NCI-H345 (cell line): ENCODE data around the gene RND1.
A peak's percentile ranks its signal among the peaks of the same experiment; 100 is the strongest.

ENCODE experiments used
- DNase-seq: peaks from one replicate; lab custom pipeline; 2025; lab: John Stamatoyannopoulos, UW

The RND1 gene

DNA sequence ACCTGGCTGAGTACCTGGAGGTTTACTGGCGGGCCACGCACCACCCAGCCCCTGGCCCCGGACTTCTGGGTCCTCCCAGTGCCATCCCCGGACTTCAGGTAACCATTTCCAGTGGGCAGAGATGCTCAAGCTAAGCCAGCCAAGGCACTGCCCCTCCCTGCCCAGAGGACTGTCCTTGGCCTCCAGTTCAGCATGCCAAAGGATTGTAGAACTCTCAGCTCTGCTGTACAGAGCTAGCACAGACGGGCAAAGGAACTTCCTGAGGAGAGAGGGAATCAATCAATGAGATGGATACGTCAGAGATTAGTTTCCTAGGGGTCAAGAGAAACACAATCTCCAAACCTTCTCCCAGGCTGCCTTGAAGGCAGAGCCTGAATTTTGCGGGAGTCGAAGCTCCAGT lies 38.6 kb downstream of the RND1 start:
- DNase-seq = no peak

DNA sequence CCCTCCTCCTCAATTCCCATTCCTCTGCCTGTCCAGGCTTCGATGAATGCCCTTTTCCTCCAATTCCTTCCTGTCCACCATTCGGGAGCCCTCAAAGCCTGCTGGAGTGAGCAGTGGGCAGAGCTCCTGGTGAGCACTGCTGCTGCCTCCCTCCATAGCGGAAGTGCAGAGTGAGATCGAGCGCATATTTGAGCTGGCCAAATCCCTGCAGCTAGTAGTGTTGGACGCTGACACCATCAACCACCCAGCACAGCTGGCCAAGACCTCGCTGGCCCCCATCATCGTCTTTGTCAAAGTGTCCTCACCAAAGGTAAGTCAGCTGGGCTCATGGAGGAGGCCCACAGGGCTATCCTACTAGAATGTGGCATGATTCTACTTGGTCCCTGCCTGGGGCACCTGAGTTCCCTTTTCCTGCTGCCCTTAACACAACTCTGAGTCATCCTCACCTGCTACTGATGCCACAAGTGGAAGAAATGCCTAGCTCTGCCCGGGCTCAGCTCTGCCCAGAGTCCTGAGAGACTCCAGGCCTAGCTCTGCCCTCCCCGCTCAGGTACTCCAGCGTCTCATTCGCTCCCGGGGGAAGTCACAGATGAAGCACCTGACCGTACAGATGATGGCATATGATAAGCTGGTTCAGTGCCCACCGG lies 39.3 kb downstream of the RND1 start:
- no peak for DNase-seq

DNA sequence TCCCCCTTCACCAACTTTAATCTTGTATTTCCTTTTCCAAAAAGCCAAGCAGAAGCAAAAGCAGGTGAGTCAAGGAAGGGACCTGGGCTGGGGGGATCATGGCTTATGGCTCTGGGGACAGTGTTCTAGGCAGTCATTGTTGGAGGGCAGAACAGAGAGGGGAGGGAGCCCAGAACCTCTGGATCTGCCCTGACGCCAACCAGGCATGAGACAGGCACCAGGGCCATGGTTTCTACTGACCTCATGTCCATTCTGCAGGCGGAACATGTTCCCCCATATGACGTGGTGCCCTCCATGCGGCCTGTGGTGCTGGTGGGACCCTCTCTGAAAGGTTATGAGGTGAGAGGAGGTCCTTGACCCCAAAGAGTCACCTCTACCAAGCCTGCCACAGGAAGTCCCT lies 40.8 kb downstream of the RND1 start:
- DNase-seq = no peak

DNA sequence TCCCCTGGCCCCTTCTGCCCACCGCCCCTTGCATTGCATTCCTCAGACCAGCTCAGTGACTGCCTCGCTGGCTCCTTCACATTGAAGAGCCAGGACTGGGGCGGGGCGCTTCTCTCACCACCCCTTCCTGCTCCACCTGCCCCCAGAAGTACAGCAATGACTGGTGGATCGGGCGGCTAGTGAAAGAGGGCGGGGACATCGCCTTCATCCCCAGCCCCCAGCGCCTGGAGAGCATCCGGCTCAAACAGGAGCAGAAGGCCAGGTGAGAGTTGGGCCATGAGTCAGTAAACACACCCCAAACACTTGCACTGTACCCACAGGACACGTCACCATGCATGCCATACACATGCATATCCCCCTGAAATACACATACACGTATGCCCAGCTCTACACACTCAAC lies 41.6 kb downstream of the RND1 start:
- DNase-seq = no peak

DNA sequence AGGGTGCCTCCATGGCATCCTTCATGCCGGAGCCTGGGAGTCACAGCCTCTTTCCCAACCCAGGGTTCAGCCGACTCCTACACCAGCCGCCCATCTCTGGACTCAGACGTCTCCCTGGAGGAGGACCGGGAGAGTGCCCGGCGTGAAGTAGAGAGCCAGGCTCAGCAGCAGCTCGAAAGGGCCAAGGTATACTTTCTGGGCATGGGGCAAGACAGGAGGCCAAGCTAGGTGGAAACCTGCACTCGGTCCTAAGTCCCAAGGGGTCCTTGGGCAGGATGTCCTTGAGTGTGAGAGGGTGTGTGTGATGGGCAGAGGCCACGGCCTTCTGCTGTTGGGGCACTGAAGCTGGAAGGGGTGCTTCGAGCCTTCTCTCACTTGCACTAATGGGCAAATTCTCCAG lies 42.4 kb downstream of the RND1 start:
- DNase-seq = no peak

DNA sequence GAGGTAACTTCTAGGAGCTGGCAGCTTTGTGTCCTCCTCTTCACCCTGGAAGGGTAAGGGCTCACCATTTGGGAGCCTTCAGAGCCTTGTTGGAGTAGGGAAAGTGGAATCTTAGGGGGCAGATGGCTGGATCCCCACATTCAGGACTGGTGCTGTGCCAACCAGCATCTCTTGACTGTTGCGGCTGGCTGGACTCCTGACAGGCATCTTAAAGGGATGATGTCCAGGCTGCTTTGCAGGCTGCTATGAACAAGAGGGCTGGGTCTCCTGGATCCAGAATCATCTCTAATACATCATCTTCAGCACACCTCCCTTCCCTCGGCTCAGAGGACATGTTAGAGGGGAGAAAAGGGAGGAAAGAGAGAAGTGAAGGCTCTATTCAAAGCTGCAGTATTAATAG lies 43.0 kb downstream of the RND1 start:
- no peak for DNase-seq

DNA sequence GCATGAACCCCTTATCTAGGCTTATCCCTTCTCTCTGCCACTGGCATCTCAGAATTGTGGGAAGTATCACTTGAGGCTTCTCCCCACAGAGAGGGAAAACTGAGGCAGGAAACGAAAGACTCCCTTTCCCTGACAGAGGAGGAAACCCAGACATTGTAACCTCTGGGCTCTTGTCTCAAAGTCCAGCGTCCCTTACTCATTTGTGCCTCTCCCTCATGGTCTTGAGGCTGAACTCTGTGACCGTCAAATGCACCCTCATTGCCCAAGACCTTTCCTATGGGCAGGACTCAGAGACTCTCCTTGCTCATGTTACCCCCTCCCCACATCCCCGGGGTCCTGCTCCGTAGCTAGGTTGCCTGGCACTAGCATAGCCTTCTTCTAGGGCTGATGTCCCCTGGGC lies 43.5 kb downstream of the RND1 start:
- no peak for DNase-seq

DNA sequence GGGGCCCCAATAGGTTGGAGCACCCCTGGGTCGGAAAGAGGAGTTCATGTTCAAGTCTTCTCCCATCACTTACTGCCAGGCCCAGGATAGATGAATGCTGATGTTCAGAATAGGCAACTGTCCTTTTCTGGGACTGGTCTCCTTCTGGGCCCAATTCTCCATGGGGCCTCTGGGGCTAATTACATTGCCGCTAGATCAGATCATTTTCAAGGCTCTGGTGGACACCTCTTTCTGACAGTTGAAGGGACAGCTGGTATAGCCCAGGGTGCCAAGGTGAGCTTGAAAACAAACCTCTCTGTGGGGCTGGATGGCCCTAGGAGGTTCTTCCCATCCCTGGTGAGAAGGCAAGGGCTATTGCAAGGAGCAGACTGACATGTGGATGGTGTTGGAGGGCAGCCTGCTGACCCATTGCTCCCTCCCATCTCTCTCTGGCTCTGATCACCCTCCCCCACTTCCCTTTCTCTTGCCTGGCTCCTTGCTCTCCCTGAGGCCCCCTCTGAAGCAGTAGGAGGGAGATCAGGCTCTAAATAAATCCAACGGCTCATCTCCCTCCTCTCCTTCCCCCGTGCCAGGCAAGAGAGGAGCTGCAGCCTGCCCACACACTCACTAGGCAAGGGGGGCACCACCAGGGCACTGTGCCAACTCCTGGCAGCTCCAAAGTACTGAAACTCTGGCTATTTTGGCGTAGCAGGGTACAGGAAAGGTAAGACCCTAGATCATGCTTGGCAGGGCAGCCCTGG lies 45.5 kb downstream of the RND1 start:
- no peak for DNase-seq

DNA sequence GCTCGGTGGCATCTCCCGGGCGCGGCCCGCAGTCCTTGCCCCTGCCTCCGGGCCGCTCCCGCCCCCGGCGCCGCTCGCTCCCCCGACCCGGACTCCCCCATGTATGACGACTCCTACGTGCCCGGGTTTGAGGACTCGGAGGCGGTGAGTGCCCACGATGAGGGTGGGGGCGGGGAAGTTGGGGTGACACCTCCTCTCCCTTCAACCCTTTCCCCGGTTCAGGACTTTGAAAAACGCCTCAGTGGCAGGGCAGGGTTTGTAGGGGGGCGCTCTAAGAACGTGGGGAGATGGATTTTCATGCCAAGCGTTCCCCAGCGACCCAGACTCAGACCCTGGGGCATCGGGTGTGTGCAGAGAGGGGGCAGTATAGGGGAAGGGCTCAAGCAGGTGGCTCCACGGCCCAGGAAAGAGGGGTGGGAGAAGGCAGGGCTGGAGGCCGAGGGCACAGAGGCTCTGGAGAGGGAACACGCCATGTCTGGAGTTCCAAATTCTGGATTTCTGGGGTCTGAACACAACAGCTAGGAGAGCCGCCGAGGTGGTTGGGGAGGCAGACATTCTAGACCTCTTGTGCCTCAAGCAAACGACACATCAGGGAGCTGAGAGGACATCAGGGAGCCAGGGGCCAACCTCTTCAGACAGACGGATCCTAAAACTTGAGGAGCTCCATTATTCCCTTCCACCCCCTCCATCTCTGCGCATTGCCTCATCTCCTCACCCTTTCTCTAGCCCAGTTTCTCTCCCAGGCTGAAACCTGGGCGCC lies 46.7 kb downstream of the RND1 start:
- no peak for DNase-seq

DNA sequence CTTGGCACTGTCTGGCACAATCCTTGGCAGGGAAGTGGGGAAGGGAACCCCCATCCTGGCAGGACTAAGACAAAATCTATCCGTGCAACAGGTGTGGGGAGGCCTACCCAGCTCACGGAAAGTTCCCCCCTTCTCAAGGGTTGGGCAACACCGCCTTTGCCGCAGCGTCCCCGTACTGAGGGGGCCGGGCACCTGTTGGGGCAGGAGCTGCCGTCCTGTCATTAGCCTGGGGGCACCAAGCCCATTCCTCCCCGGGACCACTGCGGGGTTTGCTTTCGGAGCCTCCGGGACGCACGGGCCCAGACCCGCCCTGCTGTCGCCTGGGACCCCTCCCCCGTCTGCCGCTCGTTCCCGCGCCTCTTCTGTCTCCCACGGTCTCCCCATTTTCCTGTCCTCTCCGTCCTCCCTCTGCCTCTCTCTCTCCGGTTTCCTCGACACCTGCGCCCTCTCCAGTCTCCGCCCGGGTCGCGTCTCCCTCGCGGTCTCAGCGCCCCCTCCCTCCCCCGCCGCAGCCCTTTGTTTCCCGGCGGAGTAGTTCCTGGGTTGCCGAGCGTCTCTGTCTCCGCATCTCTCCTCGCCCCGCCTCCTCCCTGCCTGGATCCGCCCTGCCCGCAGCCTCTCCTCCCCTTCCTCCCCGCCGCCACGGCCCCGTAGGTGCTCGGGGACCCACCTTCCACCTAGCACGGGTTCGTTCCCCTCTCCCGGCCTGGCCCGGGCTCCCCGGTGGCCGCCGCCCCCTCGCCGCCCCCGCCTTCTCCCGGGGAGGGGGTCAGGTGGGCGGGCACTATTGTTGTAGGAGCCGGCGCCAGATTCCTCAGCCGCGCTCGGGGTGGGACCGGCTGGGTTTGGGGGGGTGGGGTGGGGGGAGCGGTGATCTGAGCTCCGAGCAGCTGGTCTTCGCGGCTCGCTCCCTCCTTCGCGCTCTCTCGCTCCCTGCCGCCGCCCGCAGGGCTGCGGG lies 47.5 kb downstream of the RND1 start, which contains the start of gene CACNB3:
Gene CACNB3, plus strand, starts transcription at position 624 of the 958 bp plus-strand sequence. CDS start 434 bp downstream, outside the sequence.
- peak; percentile 40 for DNase-seq

DNA sequence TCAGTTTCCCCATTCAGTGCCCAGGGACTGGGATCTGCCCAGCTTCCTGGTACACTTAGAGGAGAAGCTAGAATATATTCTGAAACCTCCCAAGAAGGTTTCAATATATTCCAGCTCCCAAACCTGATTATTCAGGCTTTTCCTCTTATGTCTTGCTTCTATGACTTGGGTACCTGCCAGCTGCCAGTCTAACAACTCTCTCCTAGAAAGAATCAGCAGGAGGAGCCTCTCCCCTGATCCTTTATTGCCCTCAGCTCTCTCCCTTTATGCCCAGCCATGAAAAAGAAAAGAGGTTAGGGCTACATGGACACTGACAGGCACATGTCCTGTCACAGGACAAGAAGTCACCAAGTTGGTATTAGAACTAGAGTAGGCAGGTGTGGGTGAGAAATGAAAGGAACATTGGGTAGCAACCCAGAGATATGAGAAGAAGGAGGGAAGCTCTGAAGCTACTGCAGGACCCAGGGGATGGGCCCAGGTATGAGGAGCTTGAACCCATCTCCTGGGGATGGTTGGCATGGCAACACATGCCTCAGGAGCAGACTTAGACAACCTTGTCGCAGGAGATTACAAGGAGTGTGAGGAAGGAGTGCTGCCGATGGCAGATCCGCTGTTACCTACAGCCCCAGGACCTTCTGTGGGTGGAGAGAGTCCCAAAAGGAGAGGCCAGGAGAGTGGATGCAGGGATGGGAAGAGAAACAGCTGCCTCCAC lies 49.4 kb downstream of the RND1 start:
- no peak for DNase-seq

DNA sequence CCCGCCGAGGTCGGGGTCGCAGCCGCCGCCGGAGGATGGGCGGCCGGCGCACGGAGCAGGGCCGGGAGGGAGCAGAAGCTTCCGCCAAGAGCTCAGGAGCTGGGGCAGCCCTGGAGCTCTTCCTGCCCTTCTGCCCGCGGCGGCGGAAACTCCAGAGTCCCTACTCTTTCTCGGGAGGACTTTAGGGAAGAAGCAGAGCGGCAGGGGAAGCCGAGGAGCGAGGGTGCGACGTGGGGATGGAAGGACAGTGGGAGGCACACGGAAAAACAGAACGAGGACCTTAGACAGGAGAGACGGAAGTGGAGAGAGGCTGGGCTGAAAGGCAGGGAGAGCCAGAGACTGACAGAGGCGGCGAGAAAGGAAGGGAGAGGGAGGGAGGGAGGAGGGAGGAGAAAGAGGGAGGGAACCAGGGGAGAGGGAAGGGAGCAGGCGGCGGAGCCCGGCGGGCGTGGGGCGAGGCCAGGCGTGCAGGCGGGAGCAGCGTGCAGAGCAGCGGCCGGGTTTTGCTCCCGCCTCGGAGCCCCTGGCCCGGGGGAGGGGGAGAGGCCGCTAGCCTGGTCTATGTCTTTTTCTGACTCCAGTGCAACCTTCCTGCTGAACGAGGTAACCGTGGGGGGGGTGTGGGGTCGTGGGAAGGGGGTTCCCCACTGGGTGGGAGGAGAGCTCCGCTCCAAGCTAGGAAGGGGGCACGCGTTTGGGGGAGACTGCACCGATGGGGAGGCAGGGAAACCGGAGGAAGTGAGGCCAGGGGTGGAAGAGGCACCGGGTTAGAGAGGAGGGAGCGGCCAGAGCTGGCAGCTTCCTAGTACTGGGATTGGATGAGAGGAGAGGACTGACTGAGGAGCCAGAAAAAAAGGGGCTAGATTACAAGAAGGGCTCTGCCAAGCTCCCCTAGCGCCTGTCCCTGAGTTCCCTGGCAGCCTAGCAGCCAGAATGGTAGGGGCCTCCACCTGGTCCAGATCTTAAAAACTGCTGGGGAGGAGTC lies 50.3 kb downstream of the RND1 start:
- peak; percentile 46 for DNase-seq

DNA sequence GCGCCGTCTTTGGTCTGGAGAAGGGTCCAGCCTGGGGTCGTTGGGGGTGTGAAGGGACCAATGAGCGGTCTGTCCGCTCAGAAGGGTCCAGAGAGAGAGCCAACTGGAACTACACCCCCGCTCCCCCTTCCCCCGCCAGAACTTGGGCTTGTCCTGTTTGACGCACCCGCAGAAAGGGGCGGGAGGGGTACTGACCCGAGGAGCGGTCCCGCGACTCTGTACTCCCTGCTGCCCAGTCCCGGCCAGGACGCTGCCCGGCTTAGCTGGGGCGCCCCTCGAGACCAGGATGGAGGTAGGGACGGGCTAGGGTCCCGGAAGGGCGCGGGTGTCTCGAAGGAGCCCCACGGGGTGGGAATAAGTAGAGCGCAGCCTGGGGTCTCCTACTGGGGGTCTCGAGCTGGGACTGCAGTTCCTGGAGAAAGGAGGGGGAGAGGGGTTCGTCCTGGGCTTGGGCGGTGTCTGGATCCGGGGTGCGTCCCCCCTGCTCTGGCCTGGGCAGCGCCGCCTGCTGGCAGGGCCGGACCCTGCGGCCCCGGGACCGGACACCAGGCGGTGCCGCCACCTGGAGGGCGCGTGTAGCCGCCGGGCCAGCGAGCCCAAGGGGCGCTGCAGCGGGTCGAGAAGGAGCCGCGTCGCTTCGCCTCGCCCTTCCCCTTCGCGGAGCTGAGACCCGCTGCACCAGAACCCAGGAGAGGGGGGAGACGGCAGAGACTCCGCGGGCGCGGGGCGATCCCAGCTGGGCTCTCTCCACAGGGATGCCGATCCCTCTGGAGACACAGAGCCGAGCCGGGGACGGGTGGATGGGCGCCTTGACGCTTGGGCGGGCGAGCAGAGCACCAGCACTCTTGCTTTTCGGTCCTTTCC lies 51.2 kb downstream of the RND1 start:
- DNase-seq = peak; percentile 32

DNA sequence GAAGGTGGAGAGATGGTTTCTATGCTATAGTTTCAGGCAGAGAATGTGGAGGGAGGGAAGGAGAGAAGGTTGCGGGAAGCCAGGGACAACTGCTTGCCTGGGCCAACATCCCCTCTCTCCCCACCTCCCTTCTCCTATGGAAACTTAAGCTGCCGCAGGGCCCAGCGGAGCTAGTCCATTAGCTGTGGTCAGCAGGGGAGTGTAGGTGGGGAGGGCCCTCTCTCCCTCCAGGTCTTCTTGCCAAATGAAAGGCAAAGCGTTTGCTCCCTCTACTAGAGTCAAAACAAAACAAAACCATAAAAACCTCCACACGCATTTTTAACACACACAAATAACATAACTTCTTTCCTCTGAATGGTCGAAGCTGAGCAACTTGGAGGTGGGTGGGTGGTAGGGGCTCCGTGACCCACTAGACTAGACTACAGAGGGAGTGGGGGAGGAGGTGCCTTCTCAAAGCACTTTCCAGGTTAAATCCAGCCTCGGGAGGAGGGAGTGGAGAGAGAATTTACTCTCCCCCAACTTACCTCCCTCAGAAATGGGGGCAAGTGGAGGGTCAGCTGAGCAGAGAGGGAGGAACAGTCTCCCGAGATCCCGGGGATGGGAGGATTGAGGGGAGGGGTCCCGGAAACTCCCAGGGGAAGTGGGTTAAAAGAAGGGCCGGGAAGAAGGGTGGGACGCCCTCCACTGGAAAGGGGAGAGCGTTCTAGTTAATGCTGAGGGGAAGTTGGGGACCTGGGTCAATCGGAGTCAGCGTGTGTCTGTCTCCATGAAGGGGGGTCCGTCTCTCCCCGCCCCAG lies 52.0 kb downstream of the RND1 start:
- no peak for DNase-seq

DNA sequence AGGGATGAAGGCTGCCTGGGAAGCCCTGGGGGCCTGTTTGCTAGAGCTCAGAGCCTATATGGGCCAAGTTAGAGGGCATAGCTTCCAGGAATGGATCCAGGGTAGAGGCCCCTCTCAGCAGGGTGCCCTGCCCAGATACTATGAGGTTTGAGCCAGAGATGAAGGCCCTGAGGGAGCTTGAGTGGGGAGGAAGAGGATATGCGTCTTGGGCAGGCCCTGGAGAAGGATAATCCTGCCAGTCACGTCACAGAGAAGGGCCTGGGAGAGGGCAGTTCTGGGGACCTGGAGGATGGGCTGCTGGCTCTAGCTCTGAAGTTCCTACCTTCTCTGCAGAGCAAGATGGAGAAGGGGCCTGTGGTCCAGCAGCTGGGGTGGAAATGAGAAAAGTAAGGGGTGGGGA lies 53.3 kb downstream of the RND1 start:
- DNase-seq = no peak

DNA sequence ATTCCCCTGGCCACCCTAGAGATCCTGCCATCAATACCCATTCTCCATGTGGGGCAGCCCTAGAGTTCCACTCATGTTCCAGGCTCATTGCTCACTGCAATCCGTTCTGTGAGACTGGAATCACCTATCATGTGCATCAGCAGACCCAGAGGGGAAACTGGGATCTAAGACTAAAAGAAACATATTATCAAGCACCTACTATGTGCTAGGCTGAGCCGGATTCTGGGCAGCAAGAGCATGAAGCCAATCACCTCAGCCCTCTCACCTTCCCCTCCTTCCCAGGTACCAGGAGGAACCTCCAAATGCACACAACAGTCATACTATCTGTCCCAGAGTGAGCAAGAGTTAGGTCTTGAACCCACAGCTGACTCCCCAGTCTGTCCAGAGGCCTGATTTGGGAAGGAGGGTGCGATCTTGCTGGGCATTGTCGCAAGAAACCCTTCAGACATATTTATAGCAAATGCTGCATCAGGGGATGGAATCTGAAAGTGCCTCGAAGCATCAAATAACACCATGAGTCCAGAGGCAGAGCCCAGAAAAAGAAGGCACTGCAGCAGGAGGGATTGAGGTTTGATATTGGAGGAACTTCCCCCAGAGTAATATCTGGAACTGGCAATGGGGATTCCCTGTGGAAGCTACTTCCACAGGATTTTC lies 54.1 kb downstream of the RND1 start:
- no peak for DNase-seq

DNA sequence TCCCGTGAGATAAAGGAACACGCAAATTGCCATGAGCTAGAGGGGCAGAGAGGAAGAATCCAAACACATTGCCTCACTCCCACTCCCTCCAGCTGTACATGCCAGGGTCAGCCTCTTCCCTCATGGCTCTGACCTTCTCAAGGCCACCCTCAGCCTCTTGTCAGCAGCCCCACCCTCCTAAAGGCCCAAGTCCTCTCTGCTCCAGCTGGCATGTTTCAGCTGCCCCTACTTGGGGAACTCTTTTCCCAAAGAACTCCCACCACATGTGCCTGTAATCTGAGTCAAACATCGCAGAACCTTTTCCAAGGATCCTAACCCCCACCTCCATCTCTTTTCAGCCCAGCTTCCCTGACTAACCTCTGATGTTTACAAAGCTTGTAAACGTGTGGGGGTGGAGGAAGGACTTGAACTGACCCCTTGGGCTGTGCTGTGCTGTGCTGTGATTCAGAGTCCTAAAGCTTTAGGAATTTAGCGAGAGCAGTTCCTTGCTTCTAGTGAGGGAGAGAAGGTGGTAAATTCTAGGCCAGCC lies 54.7 kb downstream of the RND1 start:
- no peak for DNase-seq
